Neural progenitor cell (in vitro differentiated cells): ENCODE results near the gene RPL27. TPM values are rescaled to one million over a fixed set of nuclear protein-coding genes. Genes with fewer than 3 reads are reported as not detected.
A peak's percentile ranks its signal among the peaks of the same experiment; 100 is the strongest.

Source experiments
- DNase-seq: peaks from one replicate; pipeline ENCODE4 v3.0.0-alpha.2; 2016; ENCODE audit warnings: low spot score
- H2AFZ ChIP-seq: fragments of 200-600 bp; sonication (generic); replicated peaks from 2 replicates; pipeline ENCODE4 v1.6.1; 2016; ENCODE audit warnings: antibody characterized with exemption
- H3F3A ChIP-seq: fragments of 200-600 bp; sonication (generic); 2 replicates; pipeline ENCODE4 v1.6.1; 2016; ENCODE audit warnings: antibody characterized with exemption, low read depth
- H3K27ac ChIP-seq: fragments of 200-600 bp; sonication (generic); 2 replicates; pipeline ENCODE4 v1.5.1; 2016; ENCODE audit warnings: mild to moderate bottlenecking
- H3K27me3 ChIP-seq: fragments of 200-600 bp; sonication (generic); 2 replicates; pipeline ENCODE4 v1.6.1; 2016; ENCODE audit warnings: mild to moderate bottlenecking, moderate library complexity
- H3K36me3 ChIP-seq: fragments of 200-600 bp; sonication (generic); 2 replicates; pipeline ENCODE4 v1.5.1; 2016
- H3K4me1 ChIP-seq: fragments of 200-600 bp; sonication (generic); 2 replicates; pipeline ENCODE4 v1.6.1; 2016; ENCODE audit warnings: mixed run types
- H3K4me2 ChIP-seq: fragments of 200-600 bp; sonication (generic); 2 replicates; pipeline ENCODE4 v1.6.1; 2016
- H3K4me3 ChIP-seq: fragments of 200-600 bp; sonication (generic); 2 replicates; pipeline ENCODE4 v1.5.1; 2016
- H3K79me2 ChIP-seq: fragments of 200-600 bp; sonication (generic); 2 replicates; pipeline ENCODE4 v1.6.1; 2016; ENCODE audit warnings: low read depth
- H3K9ac ChIP-seq: fragments of 200-600 bp; sonication (generic); 2 replicates; pipeline ENCODE4 v1.6.1; 2016
- H3K9me3 ChIP-seq: fragments of 200-600 bp; sonication (generic); 2 replicates; pipeline ENCODE4 v1.5.1; 2016; ENCODE audit warnings: low read depth
- H4K20me1 ChIP-seq: fragments of 200-600 bp; sonication (generic); 2 replicates; pipeline ENCODE4 v1.6.1; 2016; ENCODE audit warnings: low read depth
- H3K27ac Mint-ChIP-seq: 3 replicates; pipeline ENCODE4 v1.8.0; 2021; ENCODE audit warnings: mixed read lengths
- H3K27me3 Mint-ChIP-seq: 2 replicates; pipeline ENCODE4 v1.8.0; 2022; ENCODE audit warnings: low read depth, mild to moderate bottlenecking, inconsistent platforms, moderate library complexity, mixed read lengths; ENCODE audit not compliant: insufficient read depth
- H3K36me3 Mint-ChIP-seq: 3 replicates; pipeline ENCODE4 v1.8.0; 2021; ENCODE audit warnings: mixed read lengths
- H3K4me1 Mint-ChIP-seq: 3 replicates; pipeline ENCODE4 v1.8.0; 2021; ENCODE audit warnings: mixed read lengths
- H3K4me3 Mint-ChIP-seq: 3 replicates; pipeline ENCODE4 v1.8.0; 2021; ENCODE audit warnings: mild to moderate bottlenecking, moderate library complexity, mixed read lengths
- H3K9me3 Mint-ChIP-seq: 3 replicates; pipeline ENCODE4 v1.8.0; 2020; ENCODE audit warnings: mixed read lengths
- CTCF ChIP-seq: fragments of 200-600 bp; sonication (generic); IDR thresholded peaks from 2 replicates; pipeline ENCODE4 v1.5.1; 2017; ENCODE audit warnings: antibody characterized with exemption, mild to moderate bottlenecking
- EZH2 ChIP-seq: fragments of 200-600 bp; sonication (generic); IDR thresholded peaks from 2 replicates; pipeline ENCODE4 v1.6.1; 2017; ENCODE audit warnings: antibody characterized with exemption, mild to moderate bottlenecking, moderate library complexity
- EZH2phosphoT487 ChIP-seq: fragments of 200-600 bp; sonication (generic); IDR thresholded peaks from 2 replicates; pipeline ENCODE4 v1.6.1; 2017; ENCODE audit warnings: antibody characterized with exemption
- total RNA-seq: library from RNA; depleted of rRNA; stranded (reverse); fragments of >200 nt; gene quantifications from 2 replicates; pipeline ENCODE4 v1.2.3, GENCODE V29; 2015; ENCODE audit warnings: low replicate concordance

The RPL27 gene
- total RNA-seq, 1 donor from 2014 or later = 1,934 TPM

GRCh38 chr17:43015579-43015978, 17.4 kb downstream of the RPL27 start:
- H3K27ac Mint-ChIP-seq = peak overlapping the region; percentile 89

GRCh38 chr17:43016216-43016615, 18.0 kb downstream of the RPL27 start:
- no peaks in the 10 kb centered on the region for H3K36me3 ChIP-seq
- TF ChIP-seq EZH2 (no peak), EZH2phosphoT487 (no peak), CTCF (no peak)
- Mint-ChIP-seq H3K27ac (peak overlapping the region; percentile 89), H3K4me3 (peak overlapping the region; percentile 50), H3K9me3 (no peaks in the 10 kb centered on the region), H3K4me1 (peaks cover 61% of the 10 kb centered on the region), H3K36me3 (peaks cover 10% of the 10 kb centered on the region), H3K27me3 (peaks cover under 1% of the 10 kb centered on the region)
- no peak overlapping the region for H3K27ac ChIP-seq
- H3K4me1 ChIP-seq = peaks cover 7% of the 10 kb centered on the region
- no peak overlapping the region for H3K4me3 ChIP-seq
- H2AFZ ChIP-seq = no peak overlapping the region
- peaks cover 36% of the 10 kb centered on the region for H3K79me2 ChIP-seq
- H3K27me3 ChIP-seq = no peaks in the 10 kb centered on the region
- H4K20me1 ChIP-seq = peaks cover 28% of the 10 kb centered on the region
- H3K9me3 ChIP-seq = no peaks in the 10 kb centered on the region
- H3F3A ChIP-seq = peaks cover 9% of the 10 kb centered on the region
- DNase-seq = no peak
- H3K9ac ChIP-seq = no peak overlapping the region
- no peak overlapping the region for H3K4me2 ChIP-seq

More at GRCh38 chr17:43015579-43015978, 17.4 kb downstream of the RPL27 start:
- H3K9ac ChIP-seq = no peak overlapping the region
- H3K27ac ChIP-seq = no peak overlapping the region
- no peak overlapping the region for H3K4me3 ChIP-seq
- Mint-ChIP-seq H3K4me3 (peak overlapping the region; percentile 14), H3K9me3 (no peaks in the 10 kb centered on the region), H3K27me3 (no peaks in the 10 kb centered on the region), H3K36me3 (peaks cover 10% of the 10 kb centered on the region), H3K4me1 (peaks cover 56% of the 10 kb centered on the region)
- H3K79me2 ChIP-seq = peaks cover 30% of the 10 kb centered on the region
- peaks cover 28% of the 10 kb centered on the region for H4K20me1 ChIP-seq
- H3F3A ChIP-seq = peaks cover 9% of the 10 kb centered on the region
- H3K9me3 ChIP-seq = no peaks in the 10 kb centered on the region
- DNase-seq = no peak
- TF ChIP-seq EZH2phosphoT487 = no peak
- no peak for TF ChIP-seq EZH2
- no peak for TF ChIP-seq CTCF
- H3K4me1 ChIP-seq = peaks cover 7% of the 10 kb centered on the region
- H3K4me2 ChIP-seq = no peak overlapping the region
- no peaks in the 10 kb centered on the region for H3K27me3 ChIP-seq
- no peak overlapping the region for H2AFZ ChIP-seq
- H3K36me3 ChIP-seq = no peaks in the 10 kb centered on the region

GRCh38 chr17:43018008-43018853, 20.0 kb downstream of the RPL27 start:
- Histone ChIP-seq H3K79me2 (peaks cover 41% of the 10 kb centered on the region), H3K4me1 (peaks cover 7% of the 10 kb centered on the region)

More at GRCh38 chr17:43018008-43018853, 20.0 kb downstream of the RPL27 start:
- Histone ChIP-seq H3K9me3 (no peaks in the 10 kb centered on the region), H3F3A (peaks cover 19% of the 10 kb centered on the region), H2AFZ (no peak overlapping the region), H3K4me2 (no peak overlapping the region), H3K36me3 (no peaks in the 10 kb centered on the region), H4K20me1 (peaks cover 28% of the 10 kb centered on the region), H3K27me3 (no peaks in the 10 kb centered on the region), H3K4me3 (no peak overlapping the region), H3K9ac (no peak overlapping the region), H3K27ac (no peak overlapping the region)
- Mint-ChIP-seq H3K27ac (peak overlapping the region; percentile 93), H3K4me1 (peaks cover 62% of the 10 kb centered on the region), H3K36me3 (peaks cover 10% of the 10 kb centered on the region), H3K4me3 (peak overlapping the region; percentile 37), H3K27me3 (peaks cover 3% of the 10 kb centered on the region), H3K9me3 (no peaks in the 10 kb centered on the region)
- DNase-seq = peak; percentile 77
- TF ChIP-seq CTCF (no peak), EZH2phosphoT487 (no peak), EZH2 (no peak)
